DOHH2 (cell line): ENCODE results near the gene TSPAN5.

Experiments used
- EZH2phosphoT487 ChIP-seq: fragments of 200-600 bp; sonication (generic); IDR thresholded peaks from 2 replicates; pipeline ENCODE4 v1.6.1; 2017; ENCODE audit warnings: borderline replicate concordance, mild to moderate bottlenecking, antibody characterized with exemption, low read length, moderate library complexity, mixed read lengths
- TF ChIP-seq, protein P1 (sequence below): fragments of 200-600 bp; sonication (generic); IDR thresholded peaks from one replicate; pipeline ENCODE4 v1.5.1; 2014; ENCODE audit warnings: antibody characterized with exemption, mild to moderate bottlenecking, low read depth, low read length; ENCODE audit not compliant: poor library complexity, severe bottlenecking

DNA sequence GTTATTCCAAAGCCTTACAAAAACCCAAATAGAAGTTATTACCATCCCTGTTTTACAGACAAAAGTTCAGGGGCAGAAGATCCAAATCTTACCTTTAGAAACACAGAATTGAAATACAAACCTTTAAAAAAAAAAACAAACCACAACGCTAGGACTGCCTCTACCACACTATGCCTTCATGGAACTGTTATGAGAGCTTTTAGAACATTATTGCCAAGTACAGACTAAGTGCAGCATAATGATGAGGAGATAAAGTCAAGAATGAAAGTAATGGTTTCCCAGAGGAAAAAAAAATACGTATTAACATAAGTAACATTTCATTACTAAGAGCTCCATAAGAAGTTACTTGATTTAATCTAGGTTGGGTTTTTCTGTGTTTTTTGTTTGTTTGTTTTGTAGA is 34.3 kb downstream of the TSPAN5 start:
- TF ChIP-seq, protein P1, sequence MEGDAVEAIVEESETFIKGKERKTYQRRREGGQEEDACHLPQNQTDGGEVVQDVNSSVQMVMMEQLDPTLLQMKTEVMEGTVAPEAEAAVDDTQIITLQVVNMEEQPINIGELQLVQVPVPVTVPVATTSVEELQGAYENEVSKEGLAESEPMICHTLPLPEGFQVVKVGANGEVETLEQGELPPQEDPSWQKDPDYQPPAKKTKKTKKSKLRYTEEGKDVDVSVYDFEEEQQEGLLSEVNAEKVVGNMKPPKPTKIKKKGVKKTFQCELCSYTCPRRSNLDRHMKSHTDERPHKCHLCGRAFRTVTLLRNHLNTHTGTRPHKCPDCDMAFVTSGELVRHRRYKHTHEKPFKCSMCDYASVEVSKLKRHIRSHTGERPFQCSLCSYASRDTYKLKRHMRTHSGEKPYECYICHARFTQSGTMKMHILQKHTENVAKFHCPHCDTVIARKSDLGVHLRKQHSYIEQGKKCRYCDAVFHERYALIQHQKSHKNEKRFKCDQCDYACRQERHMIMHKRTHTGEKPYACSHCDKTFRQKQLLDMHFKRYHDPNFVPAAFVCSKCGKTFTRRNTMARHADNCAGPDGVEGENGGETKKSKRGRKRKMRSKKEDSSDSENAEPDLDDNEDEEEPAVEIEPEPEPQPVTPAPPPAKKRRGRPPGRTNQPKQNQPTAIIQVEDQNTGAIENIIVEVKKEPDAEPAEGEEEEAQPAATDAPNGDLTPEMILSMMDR: no peak
- TF ChIP-seq EZH2phosphoT487: no peak
